GM12891 (cell line): Measurements from ENCODE around the gene BBLN.

ENCODE experiments used
- POLR2A ChIP-seq: IDR thresholded peaks from 2 replicates; pipeline ENCODE4 v1.6.1; 2011; ENCODE audit warnings: low read depth, low read length, control low read depth
- POLR2AphosphoS5 ChIP-seq: IDR thresholded peaks from 2 replicates; pipeline ENCODE4 v1.6.1; 2011; ENCODE audit warnings: low read depth, low read length, control low read depth
- TAF1 ChIP-seq: IDR thresholded peaks from 2 replicates; pipeline ENCODE4 v1.6.1; 2011; ENCODE audit warnings: low read depth, low read length, control low read depth

GRCh38 chr9:128117613-128118471, 42.2 kb upstream of the BBLN start:
- TF ChIP-seq POLR2A (no peak), TAF1 (no peak), POLR2AphosphoS5 (no peak; the same call in 1 of the 2 replicates)
